ENCODE results near the gene STXBP5. TPM values are rescaled to one million over a fixed set of nuclear protein-coding genes. Genes with fewer than 3 reads are reported as not detected.

Gene STXBP5
- total and polyA plus RNA-seq, 4 donors, result 1.9 to 8.9 (median 4.8) TPM

DNA sequence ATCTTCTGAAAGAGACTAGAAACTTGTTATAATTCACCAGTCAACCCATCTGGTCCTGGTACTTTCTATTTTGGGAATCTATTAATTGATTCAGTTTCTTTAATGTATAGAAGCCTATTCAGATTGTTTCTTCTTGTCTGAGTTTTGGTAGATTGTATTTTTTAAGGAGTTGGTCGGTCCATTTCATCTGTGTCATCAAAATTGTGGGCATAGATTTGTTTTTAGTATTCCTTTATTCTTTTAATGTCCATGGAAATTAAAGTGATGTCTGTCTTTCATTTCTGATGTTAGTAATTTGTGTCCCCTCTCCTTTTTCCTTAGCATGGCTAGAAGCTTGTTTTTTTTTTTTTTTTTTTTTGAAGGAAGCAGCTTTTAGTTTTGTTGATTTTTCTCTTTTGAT is 15.2 kb downstream of the STXBP5 start:
- Histone ChIP-seq H3K4me1 (ENCODE audit: control insufficient read depth in 4 of 4, insufficient read depth in 4 of 4, low read length in 3 of 4) (peaks cover 0 to 1% (median 0%) of the 10 kb centered on the region in 4 donors), H3K4me3 (ENCODE audit: low read depth in 1 of 3, low read length in 3 of 3) (no peak overlapping the region), H3K9ac (ENCODE audit: low read depth in 1 of 2, low read length in 2 of 2) (no peak overlapping the region), H3K36me3 (ENCODE audit: control insufficient read depth in 4 of 4, insufficient read depth in 3 of 4, low read depth in 1 of 4, low read length in 3 of 4) (no peaks in the 10 kb centered on the region), H3K27ac (ENCODE audit: low read depth in 1 of 2, low read length in 2 of 2) (no peak overlapping the region), H3K27me3 (ENCODE audit: control insufficient read depth in 4 of 4, insufficient read depth in 4 of 4, low read length in 3 of 4) (no peaks in the 10 kb centered on the region), H3K9me3 (ENCODE audit: control insufficient read depth in 4 of 4, low read length in 3 of 4) (no peaks in the 10 kb centered on the region)
- TF ChIP-seq CTCF (IDR thresholded peaks at IDR 0.05; ENCODE audit: low read depth, low read length, missing input control), result no peak
- no peak for TF ChIP-seq RXRA (IDR thresholded peaks at IDR 0.05)
- no peak for TF ChIP-seq REST (IDR thresholded peaks at IDR 0.05)
- TF ChIP-seq YY1 (IDR thresholded peaks at IDR 0.05), result no peak
- TF ChIP-seq TAF1 (conservative IDR thresholded peaks at IDR 0.05), result no peak
- no peak for TF ChIP-seq HNF4A (conservative IDR thresholded peaks at IDR 0.05)
- TF ChIP-seq, protein P1, sequence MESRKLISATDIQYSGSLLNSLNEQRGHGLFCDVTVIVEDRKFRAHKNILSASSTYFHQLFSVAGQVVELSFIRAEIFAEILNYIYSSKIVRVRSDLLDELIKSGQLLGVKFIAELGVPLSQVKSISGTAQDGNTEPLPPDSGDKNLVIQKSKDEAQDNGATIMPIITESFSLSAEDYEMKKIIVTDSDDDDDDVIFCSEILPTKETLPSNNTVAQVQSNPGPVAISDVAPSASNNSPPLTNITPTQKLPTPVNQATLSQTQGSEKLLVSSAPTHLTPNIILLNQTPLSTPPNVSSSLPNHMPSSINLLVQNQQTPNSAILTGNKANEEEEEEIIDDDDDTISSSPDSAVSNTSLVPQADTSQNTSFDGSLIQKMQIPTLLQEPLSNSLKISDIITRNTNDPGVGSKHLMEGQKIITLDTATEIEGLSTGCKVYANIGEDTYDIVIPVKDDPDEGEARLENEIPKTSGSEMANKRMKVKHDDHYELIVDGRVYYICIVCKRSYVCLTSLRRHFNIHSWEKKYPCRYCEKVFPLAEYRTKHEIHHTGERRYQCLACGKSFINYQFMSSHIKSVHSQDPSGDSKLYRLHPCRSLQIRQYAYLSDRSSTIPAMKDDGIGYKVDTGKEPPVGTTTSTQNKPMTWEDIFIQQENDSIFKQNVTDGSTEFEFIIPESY (IDR thresholded peaks at IDR 0.05), result no peak
- TF ChIP-seq HNF4G (IDR thresholded peaks at IDR 0.05), result no peak
- TF ChIP-seq EGR1 (IDR thresholded peaks at IDR 0.05; ENCODE audit: low read depth in 2 of 2), result no peak
- no peak for TF ChIP-seq SP1 (IDR thresholded peaks at IDR 0.05)
- TF ChIP-seq, protein P2, sequence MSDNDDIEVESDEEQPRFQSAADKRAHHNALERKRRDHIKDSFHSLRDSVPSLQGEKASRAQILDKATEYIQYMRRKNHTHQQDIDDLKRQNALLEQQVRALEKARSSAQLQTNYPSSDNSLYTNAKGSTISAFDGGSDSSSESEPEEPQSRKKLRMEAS (IDR thresholded peaks at IDR 0.05), result no peak
- TF ChIP-seq GABPA (IDR thresholded peaks at IDR 0.05 in 1 of 2, conservative IDR thresholded peaks at IDR 0.05 in 1 of 2), result no peak
- no peak for TF ChIP-seq NR2F2 (IDR thresholded peaks at IDR 0.05)
- TF ChIP-seq JUND (IDR thresholded peaks at IDR 0.05), result no peak
- TF ChIP-seq FOXA1 (IDR thresholded peaks at IDR 0.05), result no peak
- TF ChIP-seq, protein P3, sequence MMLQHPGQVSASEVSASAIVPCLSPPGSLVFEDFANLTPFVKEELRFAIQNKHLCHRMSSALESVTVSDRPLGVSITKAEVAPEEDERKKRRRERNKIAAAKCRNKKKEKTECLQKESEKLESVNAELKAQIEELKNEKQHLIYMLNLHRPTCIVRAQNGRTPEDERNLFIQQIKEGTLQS (IDR thresholded peaks at IDR 0.05), result no peak
- TF ChIP-seq RAD21 (IDR thresholded peaks at IDR 0.05), result no peak
- no peak for TF ChIP-seq FOXA2 (IDR thresholded peaks at IDR 0.05)
- WGBS, result 94% methylated on average over 1 of the region's 1 CpG
- DNase-seq (ENCODE audit: low spot score), result no peak

All from liver (tissue), 9 donors.